CD4-positive, alpha-beta T cell treated with Interleukin-1 beta for 1 hour (primary cell): ENCODE measurements around the gene NCSTN.

Experiments used
- DNase-seq, 2 donors: peaks; one replicate each; pipeline ENCODE4 v3.0.0-alpha.2; 2020 to 2022

Gene NCSTN

DNA sequence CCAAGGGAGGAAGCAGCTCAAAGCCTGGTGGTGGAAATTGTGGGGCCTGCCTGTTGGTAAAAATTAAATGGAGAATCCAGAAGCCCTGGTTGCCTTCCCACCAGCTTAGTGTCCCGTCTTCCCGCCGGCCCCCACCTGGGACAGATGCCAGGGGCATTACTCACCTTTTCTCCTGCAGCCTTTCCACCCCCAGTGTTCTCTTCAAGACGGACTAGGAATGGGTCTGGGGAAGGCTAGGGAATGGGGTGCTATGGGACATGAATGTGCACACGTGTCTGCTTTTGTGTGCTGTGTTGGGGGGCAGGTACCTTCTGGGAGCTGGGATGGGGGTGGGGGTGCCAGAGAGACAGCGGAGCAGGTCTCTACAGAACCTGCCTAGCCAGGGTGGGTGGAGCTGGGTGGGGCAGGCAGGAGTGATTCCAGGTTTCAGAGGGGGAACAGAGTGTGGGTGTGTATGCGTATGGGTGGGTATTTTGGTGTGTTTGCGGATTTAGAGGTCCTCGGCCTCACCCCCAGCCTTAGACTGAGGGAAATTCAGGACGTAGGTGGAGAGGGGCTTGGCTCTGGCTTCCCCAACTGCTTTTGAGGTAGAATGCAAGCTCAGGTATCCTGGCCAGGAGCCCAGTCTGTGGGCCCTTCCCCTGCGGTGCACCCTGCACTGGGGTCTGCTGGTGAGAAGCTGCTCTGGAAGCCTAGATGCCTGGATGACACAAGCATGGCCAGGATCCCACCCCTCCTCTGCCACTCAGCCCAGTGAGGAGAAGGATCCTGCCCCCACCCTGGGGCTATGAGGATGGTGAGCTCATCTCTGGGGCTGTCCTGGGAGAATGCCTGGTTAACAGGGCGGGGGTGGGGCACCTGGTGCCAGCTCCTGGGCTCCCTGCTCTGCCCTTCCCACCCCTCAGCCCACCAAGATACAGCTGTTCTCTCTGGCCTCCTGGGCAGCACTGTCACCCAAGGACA is 64.9 kb downstream of the NCSTN start:
- DNase-seq: no peak
